Measurements from ENCODE around the gene NUDT8.

The NUDT8 gene

GRCh38 chr11:67629386-67630227, at the start of gene NUDT8:
NUDT8 (minus strand) TSS chr11:67629937; CDS start chr11:67629911, 26 bp downstream.
- DNase-seq (ENCODE audit: low spot score), result peak; percentile 89

- no peak for DNase-seq (ENCODE audit: low spot score)
Observed at GRCh38 chr11:67675058-67675747, 45.5 kb upstream of the NUDT8 start.

GRCh38 chr11:67674442-67674871, 44.7 kb upstream of the NUDT8 start, which contains the start of gene ALDH3B2:
ALDH3B2 (minus strand) TSS chr11:67674623; CDS start chr11:67666935, 7,688 bp downstream.
- peak; percentile 47 for DNase-seq (ENCODE audit: low spot score)

GRCh38 chr11:67673902-67674301, 44.2 kb upstream of the NUDT8 start:
- DNase-seq (ENCODE audit: low spot score), result no peak

- DNase-seq (ENCODE audit: low spot score), result no peak
Observed at GRCh38 chr11:67673358-67673757, 43.6 kb upstream of the NUDT8 start.

- no peak for DNase-seq (ENCODE audit: low spot score)
Observed at GRCh38 chr11:67671211-67671520, 41.4 kb upstream of the NUDT8 start.

- DNase-seq (ENCODE audit: low spot score), result no peak
Observed at GRCh38 chr11:67670316-67671210, 40.8 kb upstream of the NUDT8 start.

GRCh38 chr11:67668192-67668551, 38.4 kb upstream of the NUDT8 start:
- DNase-seq (ENCODE audit: low spot score), result no peak

- DNase-seq (ENCODE audit: low spot score), result peak; percentile 46
Observed at GRCh38 chr11:67667490-67668191, 37.9 kb upstream of the NUDT8 start.

- no peak for DNase-seq (ENCODE audit: low spot score)
Observed at GRCh38 chr11:67666676-67667489, 37.1 kb upstream of the NUDT8 start.

- DNase-seq (ENCODE audit: low spot score), result no peak
Observed at GRCh38 chr11:67666303-67666645, 36.5 kb upstream of the NUDT8 start.

GRCh38 chr11:67665541-67666302, 36.0 kb upstream of the NUDT8 start:
- DNase-seq (ENCODE audit: low spot score), result no peak

GRCh38 chr11:67664696-67665540, 35.2 kb upstream of the NUDT8 start:
- no peak for DNase-seq (ENCODE audit: low spot score)

GRCh38 chr11:67664213-67664585, 34.5 kb upstream of the NUDT8 start:
- no peak for DNase-seq (ENCODE audit: low spot score)

GRCh38 chr11:67663532-67664212, 33.9 kb upstream of the NUDT8 start:
- DNase-seq (ENCODE audit: low spot score), result no peak

- no peak for DNase-seq (ENCODE audit: low spot score)
Observed at GRCh38 chr11:67662835-67663531, 33.2 kb upstream of the NUDT8 start.

GRCh38 chr11:67662142-67662834, 32.6 kb upstream of the NUDT8 start:
- DNase-seq (ENCODE audit: low spot score), result no peak

Data from ecto neural progenitor cell (in vitro differentiated cells).